ENCODE results near the gene HSD3B7.

DNA sequence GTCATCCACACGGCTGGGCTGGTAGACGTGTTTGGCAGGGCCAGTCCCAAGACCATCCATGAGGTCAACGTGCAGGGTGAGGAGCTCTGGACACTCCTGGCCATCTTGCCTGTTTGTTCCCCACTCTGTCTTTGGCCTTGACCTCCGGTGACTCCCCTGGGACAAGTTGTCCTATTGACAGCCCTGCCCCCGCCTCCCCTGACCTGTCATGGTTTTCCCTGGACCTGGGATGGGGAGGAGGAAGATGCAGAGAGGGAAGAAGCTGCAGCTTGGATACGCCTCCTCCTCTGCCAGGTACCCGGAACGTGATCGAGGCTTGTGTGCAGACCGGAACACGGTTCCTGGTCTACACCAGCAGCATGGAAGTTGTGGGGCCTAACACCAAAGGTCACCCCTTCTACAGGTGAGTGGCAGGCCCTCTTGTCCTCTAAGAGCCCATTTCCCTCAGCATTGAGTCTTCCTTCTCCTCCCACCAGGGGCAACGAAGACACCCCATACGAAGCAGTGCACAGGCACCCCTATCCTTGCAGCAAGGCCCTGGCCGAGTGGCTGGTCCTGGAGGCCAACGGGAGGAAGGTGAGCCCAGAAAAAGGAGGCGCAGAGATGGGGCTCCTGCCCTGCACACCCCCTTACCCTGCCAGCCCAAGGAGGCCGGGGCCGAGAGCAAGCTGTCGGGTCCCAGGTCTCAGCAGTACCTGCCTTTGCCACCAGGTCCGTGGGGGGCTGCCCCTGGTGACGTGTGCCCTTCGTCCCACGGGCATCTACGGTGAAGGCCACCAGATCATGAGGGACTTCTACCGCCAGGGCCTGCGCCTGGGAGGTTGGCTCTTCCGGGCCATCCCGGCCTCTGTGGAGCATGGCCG, 1.4 kb downstream of the HSD3B7 start:
- TF ChIP-seq CTCF (IDR thresholded peaks at IDR 0.05; ENCODE audit: low read length) (no peak), EZH2 (IDR thresholded peaks at IDR 0.05; ENCODE audit: borderline replicate concordance, low read length) (no peak)
